Ureter (tissue), 1 donor: ENCODE measurements around the gene ELF3. TPM values are rescaled to one million over a fixed set of nuclear protein-coding genes. Genes with fewer than 3 reads are reported as not detected.
"Not testable (repeated sequence)": the region's sequence is repeated elsewhere in the genome, so short reads cannot be mapped to it uniquely, and the experiment has no call there.

Experiments used
- DNase-seq: peaks from one replicate; pipeline ENCODE4 v3.0.0-alpha.2; 2020; ENCODE audit warnings: low spot score
- total RNA-seq: library from RNA; stranded (reverse); gene quantifications from one replicate; pipeline ENCODE4 v1.2.4, GENCODE V29; 2023
- donor health status: DM: yes; HTN: yes; CAD: no.

The ELF3 gene
- 1,345 TPM for total RNA-seq

DNA sequence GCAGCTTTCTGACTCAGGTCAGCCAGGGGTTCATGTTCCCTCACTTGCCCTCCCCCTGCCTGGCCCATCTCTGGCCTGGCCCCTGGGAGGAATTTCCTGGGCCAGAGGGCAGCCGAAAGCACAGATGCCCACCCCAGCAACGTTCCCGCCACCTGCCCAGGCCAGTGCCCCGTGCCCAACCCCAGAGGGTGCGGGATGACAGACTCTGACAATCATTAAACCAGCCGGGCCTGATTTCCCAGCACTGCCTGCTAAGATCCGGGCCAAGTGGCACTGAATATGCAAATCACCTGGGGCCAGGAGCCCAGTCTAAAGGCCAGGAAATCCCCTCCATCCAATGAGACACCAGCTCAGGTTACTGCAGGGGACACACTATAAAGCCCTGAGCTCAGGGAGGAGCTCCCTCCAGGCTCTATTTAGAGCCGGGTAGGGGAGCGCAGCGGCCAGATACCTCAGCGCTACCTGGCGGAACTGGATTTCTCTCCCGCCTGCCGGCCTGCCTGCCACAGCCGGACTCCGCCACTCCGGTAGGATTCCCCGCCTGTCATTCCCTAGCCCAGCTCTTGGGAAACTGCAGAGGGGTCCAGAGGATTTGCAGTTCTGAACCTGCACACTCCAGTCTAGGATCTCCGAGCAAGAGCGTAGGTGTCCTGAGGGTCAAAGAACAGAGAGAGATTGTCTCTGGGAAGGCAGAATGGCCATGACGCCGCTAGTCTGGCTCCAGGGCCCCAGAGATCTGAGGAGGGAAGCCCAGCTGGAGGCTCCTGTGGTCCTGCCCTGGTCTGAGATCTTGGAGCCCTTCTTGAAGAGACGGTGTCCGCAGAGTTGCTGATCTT is at the start of gene ELF3:
Gene ELF3 (plus strand): TSS at position 408 of the 836 bp plus-strand sequence. CDS start 550 bp downstream, outside the sequence.
- peak; percentile 93 for DNase-seq

DNA sequence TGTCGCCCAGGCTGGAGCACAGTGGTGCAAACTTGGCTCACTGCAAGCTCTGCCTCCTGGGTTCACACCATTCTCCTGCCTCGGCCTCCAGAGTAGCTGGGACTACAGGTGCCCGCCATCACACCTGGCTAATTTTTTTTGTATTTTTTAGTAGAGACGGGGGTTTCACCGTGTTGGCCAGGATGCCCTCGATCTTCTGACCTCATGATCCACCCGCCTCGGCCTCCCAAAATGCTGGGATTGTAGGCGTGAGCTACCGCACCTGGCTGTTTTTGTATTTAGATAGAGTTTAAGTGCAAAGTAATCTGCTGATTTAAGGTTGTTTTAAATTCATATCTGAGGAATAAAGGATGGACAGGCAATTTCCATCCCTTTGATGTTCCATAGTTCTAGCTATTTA is 48.0 kb upstream of the ELF3 start:
- not testable (repeated sequence) for DNase-seq

DNA sequence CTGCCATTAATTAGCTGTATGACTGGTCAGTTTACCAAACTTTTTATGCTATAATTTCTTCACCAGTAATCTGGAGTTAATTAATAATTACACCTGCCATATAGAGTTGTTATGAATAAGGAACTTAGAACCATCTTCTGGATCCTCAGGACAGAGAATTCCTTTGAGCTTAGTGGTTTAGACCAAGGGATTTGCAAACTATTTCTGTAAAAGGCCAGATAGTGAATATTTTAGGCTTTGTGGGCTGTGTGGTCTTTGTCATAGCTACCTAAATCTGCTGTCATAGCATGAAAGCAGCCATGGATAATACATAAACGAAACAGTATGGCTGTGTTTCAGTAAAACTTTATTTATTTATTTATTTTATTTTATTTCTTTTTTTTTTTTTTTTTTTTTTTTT is 46.1 kb upstream of the ELF3 start:
- no peak for DNase-seq

DNA sequence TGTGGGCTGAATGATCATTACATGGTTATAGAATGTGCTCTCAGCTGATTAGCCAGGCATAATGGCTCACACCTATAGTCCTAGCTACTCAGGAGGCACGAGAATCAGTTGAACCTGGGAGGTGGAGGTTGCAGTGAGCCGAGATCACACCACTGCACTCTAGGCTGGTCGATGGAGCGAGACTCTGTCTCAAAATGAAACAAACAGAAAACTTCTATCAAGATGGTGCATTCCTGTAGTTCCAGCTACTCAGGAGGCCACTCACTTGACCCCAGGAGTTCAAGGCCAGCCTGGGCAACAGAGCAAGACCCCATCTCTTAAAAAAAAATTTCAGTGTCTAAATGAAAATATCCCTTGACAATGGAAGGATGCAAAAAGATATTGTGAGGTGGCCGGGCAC is 44.2 kb upstream of the ELF3 start:
- DNase-seq = no peak

DNA sequence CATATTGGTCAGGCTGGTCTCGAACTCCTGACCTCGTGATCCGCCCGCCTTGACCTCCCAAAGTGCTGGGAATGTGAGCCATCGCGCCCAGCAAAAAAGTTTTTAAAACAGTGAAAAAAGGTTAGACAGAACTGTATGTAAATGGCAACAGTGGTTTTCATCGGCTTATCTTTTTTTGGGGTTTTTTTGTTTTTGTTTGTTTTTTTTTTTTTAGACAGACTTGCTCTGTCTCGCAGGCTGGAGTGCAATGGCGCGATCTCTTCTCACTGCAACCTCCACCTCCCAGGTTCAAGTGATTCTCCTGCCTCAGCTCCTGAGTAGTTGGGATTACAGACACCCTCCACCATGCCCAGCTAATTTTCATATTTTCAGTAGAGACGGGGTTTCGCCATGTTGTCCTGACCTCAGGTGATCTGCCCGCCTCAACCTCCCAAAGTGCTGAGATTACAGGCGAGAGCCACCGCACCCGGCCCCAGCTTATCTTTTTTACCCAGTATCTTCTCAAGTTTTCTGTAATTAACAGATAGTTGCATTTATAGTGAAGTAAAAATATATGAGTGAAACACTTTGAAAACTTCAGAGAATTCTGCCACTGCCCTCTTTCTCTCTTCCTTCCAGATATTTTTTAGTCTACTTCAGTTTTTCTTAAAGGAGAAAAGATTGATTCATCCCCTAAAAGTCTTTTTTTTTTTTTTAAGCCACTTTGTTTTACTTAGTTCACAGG is 42.0 kb upstream of the ELF3 start:
- no peak for DNase-seq

DNA sequence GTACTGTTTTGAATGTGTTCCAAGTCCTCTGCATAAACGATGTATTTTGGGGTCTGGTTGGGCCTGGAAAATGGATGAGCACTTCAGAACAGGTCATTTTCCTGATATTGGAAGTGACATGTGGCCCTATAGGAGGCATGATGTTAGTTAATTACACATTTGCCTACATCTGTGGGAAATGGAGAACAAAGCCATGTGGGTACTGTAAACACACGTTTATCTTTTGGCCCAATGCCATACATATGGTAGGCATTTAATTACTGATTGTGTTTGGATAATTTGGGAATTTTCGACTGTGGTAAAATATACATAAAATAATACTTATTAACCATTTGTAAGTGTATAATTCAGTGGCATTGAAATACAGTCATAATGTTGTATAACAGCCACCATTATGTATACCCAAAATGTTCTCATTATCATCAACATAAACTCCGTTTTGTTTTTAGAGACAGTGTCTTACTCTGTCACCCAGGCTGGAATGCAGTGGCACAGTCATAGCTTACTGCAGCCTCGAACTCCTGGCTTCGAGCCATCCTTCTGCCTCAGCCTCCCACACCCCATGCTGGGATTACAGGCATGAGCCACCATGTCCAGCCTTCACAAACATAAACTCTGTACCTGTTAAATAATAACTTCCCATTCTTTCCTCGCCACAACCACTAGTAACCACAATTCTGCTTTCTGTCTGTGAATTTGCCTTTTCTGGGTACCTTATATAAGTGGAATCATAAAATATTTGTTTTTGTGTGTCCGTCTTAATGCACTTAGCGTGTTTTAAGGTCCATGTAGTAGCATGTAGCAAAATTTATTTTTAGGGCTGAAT is 39.8 kb upstream of the ELF3 start:
- DNase-seq = no peak

DNA sequence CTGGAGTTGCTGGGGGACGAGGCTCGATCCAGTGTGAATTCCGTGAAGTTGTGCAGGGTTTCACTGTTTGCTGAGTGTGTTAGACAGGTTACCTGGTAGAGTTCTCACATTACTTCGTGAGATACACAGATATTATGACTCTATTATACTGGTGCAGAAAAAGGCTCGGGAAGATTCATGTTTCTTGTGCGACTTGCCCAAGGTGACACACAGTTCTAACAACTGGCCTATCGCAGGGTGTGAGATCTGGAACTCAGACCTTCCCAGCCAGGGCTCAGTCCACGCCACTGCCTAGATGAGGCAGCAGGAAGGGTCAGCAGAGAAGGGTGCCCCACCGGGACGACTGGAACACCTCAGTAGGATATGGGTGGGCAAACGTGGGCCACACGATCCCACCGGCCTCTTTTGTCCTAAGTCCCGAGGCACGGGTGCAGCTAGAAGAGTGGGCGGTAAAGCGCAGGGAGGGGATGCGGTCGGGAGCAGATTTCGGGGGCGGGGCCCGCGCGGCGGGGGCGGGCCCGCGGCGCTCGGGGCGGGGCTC is 28.2 kb upstream of the ELF3 start:
- DNase-seq = peak; percentile 74

DNA sequence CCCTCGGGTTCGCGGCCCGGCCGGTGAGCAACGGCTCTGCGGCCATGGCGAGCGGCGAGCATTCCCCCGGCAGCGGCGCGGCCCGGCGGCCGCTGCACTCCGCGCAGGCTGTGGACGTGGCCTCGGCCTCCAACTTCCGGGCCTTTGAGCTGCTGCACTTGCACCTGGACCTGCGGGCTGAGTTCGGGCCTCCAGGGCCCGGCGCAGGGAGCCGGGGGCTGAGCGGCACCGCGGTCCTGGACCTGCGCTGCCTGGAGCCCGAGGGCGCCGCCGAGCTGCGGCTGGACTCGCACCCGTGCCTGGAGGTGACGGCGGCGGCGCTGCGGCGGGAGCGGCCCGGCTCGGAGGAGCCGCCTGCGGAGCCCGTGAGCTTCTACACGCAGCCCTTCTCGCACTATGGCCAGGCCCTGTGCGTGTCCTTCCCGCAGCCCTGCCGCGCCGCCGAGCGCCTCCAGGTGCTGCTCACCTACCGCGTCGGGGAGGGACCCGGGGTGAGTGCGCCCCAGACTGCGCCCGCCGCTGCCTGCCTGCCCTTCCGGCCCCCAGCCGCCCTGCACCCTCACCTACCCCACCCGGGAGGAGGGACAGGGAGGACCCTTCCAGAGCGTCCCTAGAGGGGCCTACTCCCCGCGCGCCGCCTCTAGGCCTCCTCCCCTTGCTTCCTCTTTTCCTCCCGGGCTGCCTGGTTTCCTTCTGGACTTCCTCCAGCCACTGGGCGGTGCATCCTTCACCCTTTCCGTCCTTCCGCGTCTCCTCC is 27.6 kb upstream of the ELF3 start, which contains the start of gene RNPEP:
Gene RNPEP (plus strand): TSS at position 26 of the 757 bp plus-strand sequence. CDS start 19 bp downstream, at position 45.
- peak; percentile 79 for DNase-seq

DNA sequence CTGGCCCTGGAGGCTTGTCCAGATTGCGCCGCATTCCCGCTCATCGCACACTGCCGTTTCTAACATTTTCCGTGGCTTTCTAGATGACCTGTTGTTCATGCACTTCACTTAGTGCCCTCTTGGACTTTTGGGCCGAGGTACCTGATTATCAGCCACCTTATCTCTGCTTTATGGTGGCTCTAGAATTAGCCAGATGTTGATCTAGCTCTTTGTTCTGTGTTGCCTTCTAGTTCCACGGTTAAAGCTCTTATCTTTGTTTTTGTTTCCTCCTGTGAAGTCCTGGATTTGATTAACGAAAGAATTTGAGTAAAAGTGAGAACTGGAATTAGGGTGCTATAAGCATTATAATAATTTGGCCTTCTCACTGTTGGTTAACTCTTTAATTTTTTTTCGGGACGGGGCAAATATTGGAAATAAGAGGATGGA is 27.0 kb upstream of the ELF3 start:
- DNase-seq = no peak

DNA sequence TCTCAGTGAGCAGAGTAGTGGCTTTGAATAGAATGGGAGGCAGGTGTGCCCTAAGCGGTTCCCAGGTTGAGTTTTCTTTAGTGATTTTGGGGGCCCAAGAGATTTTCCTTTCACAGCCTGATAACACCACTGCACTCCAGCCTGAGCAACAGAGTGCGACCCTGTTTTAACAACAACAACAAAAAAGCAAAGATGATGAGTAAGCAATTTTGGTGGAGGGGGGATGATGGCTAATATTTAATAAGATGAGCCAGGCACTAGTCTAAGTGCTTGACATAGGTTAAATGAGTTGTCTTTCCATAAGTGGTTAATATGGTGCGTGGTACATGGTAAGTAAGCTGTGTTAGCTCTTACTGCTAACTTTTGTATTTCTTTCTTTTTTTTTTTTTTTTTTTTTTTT is 25.9 kb upstream of the ELF3 start:
- no peak for DNase-seq

DNA sequence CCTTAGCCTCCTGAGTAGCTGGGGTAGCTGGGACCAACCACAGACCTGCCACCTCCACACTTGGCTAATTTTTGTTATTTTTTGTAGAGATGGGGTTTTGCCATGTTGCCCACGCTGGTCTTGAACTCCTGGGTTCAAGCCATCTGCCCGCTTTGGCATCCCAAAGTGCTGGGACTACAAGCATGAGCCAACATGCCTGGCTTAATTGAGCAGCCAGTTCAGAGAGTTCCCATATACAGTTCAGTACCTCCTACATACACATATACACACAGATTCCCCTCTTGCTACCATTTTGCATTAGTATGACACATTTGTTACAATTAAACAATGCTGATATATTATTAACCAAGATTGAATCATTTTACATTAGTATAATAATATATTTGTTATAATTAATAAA is 25.0 kb upstream of the ELF3 start:
- no peak for DNase-seq

DNA sequence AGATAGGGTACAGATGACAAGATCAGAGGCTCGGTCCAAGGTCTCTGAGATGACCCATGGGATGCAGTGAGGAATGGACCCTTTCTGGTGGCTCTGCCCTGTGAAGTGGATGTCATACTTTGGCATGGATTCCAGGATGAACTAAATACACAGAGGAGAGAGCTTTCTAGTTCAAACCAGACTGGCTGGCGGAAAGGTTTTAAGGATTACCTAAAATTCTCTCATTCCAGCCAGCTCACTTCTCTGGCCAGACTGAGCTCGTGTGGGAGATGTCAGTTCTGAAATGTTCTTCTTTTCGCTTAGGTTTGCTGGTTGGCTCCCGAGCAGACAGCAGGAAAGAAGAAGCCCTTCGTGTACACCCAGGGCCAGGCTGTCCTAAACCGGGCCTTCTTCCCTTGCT is 21.8 kb upstream of the ELF3 start:
- no peak for DNase-seq

DNA sequence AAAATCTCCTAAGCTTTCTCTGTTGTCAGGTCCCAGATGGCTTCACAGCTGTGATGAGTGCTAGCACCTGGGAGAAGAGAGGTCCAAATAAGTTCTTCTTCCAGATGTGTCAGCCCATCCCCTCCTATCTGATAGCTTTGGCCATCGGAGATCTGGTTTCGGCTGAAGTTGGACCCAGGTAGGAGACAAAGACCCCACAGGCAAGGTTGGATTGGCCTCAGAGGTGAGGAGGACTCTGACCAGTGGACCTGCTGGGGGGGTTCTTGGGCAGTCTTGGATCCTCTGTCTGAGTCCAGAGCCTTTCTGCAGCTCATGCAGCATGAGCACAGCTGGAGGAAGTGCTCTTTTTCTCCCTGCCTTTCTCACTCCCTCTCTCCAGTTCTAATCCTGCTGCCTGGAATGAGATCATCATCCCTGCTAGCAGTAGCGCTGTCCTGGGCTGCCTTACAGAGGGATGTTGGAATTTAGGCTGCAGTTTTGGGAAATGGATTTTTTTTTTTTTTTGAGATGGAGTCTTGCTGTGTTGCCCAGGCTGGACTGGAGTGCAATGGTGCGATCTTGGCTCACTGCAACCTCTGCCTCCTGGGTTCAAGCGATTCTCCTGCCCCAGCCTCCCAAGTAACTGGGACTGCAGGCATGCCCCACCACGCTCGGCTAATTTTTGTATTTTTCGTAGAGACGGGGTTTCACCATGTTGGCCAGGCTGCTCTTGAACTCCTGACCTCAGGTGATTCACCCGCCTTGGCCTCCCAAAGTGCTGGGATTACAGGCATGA is 20.8 kb upstream of the ELF3 start:
- no peak for DNase-seq

DNA sequence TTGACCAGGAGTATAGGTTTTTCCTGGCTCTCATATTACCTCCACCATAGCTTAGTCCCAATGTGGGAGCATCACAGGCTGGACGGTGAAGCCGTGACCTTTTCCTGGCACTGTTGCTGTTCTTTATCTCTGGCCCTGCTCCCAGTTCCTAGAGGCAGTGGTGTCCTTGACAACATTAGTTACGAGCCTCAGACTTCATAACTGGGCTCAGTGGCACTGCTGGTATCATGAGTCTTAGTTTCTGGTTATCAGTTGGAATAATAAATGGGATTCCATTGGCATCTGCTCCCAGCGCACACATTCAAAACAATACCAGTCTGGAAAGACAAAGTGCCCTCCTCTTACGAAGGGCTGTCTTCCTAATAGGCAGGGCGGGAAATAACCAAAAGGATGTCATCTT is 20.0 kb upstream of the ELF3 start:
- no peak for DNase-seq

DNA sequence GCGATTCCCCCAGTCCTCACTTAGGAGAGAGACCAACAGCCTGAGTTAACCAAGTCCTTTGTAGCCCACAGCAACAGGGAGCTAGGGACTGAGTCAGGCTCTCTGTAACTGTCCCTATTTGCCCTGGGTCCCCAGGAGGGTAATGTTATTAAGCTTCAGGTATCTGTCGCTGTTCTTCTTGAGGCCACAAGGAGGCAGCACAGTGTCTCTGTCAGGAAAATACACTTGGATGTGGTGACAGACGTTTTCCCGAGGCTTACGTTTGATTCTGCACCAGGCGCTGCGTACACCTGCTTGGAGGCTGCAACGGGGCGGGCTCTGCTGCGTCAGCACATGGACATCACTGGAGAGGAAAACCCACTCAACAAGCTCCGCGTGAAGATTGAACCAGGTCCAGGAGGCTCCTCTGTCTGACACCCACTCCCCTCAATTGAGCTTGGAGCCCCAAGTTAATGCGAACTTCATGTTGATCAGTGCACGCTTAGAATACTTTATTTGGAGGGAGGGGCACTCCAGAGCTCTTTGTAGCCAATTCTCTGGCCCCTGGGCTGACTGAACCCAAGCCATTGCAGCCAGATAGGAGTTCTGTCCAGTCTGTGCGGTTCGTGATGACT is 10.7 kb upstream of the ELF3 start:
- DNase-seq = no peak

DNA sequence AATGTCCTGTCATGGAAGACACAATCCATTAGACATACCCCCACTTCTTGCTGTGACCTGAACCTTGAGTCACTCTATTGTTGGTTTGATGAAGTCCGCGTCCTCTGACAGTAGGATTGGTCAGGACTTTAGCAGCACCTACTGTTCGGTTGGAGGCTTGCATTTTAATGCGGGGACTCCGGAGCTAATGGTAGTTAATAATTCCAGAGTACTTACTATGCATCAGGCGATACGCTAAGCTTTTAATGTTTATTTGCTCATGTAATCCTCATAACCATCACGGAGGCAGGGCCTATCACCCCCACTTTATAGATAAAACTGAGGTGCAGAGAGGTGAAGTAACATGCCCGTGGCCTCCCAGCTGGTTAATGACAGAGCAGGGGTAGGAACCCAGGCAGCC is 7.9 kb upstream of the ELF3 start:
- no peak for DNase-seq

DNA sequence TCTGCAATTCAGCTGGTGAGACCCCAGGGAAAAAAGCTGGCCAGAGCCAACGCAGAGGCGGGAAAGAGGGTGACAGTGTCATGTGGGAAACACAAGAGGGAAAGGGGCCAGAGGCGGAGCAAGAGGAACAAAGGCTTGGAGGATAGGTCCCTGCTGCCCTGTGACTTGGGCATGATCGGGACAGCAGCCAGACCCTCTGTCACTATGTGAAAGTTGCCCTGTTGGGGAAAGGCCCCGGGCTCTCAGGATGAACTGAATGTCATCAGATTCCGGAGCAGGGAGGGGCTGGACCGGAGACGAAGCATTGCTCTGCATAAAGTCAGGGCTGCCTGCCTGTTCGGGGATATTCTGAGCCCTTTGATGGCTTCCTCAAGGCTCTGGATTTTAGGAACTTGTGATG is 5.7 kb upstream of the ELF3 start:
- DNase-seq = no peak

DNA sequence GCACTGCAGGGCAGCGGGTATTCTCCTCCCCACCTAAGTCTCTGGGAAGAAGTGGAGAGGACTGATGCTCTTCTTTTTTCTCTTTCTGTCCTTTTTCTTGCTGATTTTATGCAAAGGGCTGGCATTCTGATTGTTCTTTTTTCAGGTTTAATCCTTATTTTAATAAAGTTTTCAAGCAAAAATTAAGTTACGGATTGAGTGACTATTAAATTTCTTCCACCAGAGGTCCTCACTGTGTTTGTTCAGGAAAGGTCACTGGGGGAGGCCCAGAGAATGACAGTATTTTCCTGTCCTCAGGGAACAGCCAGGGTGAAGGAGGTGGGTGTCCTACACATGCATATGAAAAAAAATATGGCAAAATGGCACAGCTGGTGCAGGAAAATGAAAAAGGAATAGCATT is 4.4 kb upstream of the ELF3 start:
- no peak for DNase-seq

DNA sequence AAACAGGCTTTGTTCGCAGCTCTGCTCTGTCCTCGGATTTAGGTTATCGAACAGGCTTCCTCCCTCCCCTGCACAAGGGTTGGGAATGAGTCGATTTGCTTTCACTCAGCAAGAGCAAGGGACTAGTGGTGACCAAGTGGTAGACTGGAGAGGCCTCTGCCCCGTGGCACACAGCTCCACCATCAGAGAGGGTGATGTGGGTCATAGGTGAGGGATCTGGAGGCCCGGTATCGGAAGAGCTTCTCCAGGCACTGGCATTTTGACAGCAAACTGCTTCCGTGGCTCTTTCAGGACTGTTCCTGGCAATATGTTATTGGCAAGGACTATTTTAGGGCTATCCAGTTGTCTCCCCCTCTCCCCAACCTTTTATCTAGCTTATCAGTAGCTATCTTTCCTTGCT is 3.1 kb upstream of the ELF3 start:
- no peak for DNase-seq
